ENCODE measurements around the gene GSPT1. TPM values are rescaled to one million over a fixed set of nuclear protein-coding genes. Genes with fewer than 3 reads are reported as not detected.

The GSPT1 gene
- polyA plus RNA-seq, 1 donor: 79.9 TPM

GRCh38 chr16:11913425-11914079 lies 2.2 kb downstream of the GSPT1 start:
- no peak for DNase-seq (ENCODE audit: low read depth)

DNA sequence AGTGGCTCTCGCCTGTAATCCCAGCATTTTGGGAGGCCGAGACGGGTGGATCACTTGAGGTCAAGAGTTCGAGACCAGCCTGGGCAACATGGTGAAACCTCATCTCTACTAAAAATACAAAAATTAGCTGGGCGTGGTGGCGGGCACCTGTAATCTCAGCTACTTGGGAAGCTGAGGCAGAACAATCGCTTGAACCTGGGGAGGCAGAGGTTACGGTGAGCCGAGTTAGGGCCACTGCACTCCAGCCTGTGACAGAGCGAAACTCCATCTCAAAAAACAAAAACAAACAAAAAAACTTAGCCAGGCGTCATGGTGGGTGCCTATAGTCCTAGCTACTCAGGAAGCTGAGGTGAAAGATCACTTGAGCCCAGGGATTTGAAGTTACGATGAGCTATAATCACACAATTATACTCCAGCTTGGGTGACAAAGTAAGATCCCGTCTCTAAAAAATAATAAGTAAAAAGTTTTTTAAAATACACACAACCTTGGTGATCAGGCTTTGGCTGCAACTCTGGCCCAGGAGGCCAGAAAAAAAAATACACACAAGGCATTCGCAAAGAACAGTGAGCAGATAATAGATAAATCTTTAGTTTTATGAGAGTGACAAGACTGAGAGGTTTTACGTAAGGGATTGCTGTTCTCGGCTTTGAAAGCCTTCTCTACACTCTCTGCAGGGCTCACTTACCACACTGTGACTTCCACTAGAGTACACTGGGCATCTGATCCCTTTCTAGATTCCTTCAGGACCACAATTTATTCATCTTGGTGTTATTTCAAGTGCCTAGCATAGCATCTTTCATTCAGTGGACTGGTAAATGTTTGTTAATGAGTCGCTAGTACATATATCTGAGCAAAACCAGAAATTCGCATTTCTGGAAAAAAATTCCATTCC lies 5.9 kb downstream of the GSPT1 start:
- DNase-seq (ENCODE audit: low read depth): no peak

DNA sequence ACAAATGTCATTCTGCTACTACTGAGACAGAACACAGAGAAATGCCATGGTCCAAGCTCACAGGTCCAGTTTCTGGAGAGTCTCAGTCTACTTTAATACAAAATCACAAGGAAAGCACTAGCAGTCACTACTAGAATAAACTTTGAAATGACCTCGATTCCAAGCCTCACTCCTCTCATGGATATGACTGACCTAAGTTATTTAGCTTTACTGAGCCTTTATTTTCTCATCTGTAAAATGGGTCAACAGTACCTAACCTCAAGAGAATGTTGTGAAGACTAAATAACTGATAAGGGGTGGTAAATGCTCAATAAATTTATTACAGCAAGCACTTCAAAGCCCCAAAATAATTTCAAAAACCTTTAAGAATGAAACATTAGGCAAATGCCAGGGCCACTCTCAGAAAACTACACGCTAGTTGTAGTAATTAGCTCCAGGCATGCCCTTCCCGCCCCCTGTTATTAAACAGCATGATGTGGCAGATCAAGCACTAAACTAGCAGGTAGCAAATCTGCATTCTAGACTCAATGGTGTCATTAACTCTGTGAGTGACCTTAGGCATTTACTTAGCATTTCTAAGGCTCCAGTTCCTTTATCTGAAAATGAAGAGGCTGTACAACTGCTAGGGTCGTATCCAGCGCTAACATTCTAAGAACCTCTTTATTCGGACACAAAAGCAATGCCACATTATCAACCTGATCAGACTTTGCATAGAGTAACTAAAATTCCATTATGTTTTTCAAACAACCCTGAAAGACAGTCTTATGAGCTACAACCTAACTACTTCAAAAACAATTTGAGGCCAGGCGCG lies 8.4 kb downstream of the GSPT1 start:
- no peak for DNase-seq (ENCODE audit: low read depth)

GRCh38 chr16:11903906-11904305 lies 11.8 kb downstream of the GSPT1 start:
- DNase-seq (ENCODE audit: low read depth): no peak

DNA sequence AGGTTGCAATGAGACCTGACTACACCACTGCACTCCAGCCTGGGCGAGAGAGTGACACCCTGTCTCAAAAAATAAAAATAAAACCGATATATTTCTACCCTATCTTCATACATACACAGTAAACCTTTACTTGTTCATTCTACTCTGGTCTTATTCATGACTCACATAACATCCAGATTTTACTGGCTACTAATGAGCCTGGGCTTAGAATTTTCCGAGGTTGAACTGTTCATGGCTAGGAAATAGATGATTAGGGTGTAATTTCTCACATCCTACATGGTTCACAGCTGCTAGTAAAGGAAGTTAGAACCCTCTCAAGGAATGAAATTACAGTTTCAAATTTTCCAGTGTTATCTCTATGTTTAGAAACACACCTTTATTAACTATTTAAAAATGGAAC lies 14.7 kb downstream of the GSPT1 start:
- DNase-seq (ENCODE audit: low read depth): no peak

GRCh38 chr16:11896486-11897176 lies 19.1 kb downstream of the GSPT1 start:
- DNase-seq (ENCODE audit: low read depth): no peak

- DNase-seq (ENCODE audit: low read depth): no peak
These were observed 22.2 kb downstream of the GSPT1 start for GRCh38 chr16:11893571-11893970.

DNA sequence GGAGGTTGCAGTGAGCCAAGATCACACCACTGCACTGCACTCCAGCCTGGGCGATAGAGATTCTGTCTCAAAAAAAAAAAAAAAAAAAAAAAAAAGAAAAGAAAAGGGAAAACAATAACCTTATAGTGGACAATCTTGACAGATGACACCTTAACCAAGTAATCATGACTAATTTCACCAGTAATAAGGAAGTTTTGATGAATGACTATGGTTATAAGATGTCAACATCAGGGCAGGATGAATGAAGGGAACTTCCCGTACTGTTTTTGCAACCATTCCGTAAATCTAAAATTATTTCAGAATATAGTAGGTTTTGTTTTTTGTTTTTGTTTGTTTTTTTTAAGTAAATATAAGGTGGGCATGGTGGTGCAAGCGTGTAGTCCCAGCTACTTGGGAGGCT lies 23.0 kb downstream of the GSPT1 start:
- no peak for DNase-seq (ENCODE audit: low read depth)

DNA sequence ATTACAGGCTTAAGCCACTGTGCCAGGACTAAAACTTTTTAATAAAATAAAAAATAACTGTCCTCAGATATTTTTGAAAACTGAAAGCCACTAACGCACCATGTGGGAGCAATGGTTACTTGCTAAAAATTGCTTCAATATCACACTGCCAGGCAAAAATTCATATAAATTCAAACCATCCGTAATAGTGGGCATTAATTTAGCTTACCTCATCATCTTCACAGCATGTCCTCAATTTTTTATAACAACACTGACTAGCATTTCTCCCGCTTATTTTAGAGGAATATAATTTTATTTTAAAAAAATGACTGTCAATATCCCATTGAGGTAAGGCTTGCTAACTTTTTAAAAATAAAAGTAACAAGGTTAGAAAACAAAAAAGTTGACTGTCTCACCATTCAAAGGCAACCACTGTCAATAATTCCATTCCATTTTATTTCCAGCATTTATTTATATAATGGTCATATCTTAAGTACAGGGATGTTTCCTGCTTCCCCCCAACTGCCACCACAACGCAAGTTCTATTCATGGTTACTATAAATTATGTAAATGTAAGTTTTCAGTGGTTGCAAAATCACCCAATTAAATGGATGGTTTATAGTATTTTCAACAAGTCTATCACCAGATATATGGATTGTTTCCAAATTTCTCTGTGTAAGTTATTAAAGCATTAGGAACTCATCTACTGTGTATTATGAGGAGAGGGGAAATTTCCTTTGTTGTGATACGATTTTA lies 25.4 kb downstream of the GSPT1 start:
- DNase-seq (ENCODE audit: low read depth): no peak

DNA sequence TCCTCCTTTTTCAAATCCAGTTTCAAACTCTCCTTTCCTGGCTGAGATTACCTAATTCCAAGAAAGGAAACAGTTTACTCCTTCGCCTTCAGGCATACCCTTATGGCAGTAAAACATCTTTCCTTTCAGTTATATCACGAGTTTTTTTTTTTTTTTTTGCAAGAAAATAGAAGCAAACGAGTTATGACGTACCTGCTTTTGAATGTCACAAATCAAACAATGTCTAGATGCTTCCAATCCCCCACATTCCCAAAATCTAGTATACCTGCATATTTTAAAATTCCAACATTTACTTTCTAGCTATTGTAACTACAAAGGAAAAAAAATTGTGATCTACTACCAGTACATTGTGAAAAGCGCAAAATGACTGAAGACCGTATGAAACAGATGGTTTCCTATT lies 28.9 kb downstream of the GSPT1 start:
- DNase-seq (ENCODE audit: low read depth): no peak

- no peak for DNase-seq (ENCODE audit: low read depth)
These were observed 31.7 kb downstream of the GSPT1 start for GRCh38 chr16:11884035-11884434.

DNA sequence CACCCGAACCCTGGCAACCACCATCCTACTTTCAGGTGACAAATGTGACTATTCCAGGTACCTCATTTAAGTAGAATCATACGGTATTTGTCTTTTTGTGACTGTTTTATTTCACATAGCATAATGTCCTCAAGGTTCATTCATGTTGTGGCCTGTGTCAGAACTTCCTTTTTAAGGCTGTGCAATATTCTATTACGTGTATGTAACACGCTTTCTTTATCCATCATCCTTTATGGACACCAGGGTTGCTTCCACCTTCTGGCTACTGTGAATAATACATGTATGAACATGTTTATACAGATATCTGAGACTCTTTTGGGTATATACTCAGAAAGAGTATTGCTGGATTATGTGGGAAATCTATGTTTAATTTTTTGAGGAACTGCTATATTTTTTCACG lies 35.7 kb downstream of the GSPT1 start:
- no peak for DNase-seq (ENCODE audit: low read depth)

DNA sequence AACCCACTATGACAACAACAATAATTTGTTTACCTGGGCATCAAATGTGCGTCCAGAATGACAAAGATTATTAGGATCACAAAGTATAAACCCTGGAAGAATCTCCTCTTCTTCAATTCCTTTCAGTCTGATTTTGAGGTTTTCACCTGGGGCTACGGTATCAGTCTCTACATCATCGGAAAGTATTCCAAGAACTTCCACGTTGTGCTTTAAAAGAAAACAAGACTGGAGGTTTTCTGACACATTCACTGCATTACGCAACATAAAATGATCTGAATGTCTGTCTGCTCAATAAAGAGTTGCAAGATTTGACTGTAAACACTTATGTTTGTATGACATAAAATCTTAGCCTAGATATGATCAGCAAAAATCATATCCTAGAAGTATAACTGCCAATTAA lies 38.4 kb downstream of the GSPT1 start:
- DNase-seq (ENCODE audit: low read depth): no peak

- DNase-seq (ENCODE audit: low read depth): no peak
These were observed 39.5 kb downstream of the GSPT1 start for GRCh38 chr16:11876306-11876705.

- no peak for DNase-seq (ENCODE audit: low read depth)
These were observed 40.0 kb downstream of the GSPT1 start for GRCh38 chr16:11875721-11876120.

GRCh38 chr16:11871193-11871592 lies 44.6 kb downstream of the GSPT1 start:
- no peak for DNase-seq (ENCODE audit: low read depth)

- no peak for DNase-seq (ENCODE audit: low read depth)
These were observed 45.4 kb downstream of the GSPT1 start for GRCh38 chr16:11870399-11870798.

DNA sequence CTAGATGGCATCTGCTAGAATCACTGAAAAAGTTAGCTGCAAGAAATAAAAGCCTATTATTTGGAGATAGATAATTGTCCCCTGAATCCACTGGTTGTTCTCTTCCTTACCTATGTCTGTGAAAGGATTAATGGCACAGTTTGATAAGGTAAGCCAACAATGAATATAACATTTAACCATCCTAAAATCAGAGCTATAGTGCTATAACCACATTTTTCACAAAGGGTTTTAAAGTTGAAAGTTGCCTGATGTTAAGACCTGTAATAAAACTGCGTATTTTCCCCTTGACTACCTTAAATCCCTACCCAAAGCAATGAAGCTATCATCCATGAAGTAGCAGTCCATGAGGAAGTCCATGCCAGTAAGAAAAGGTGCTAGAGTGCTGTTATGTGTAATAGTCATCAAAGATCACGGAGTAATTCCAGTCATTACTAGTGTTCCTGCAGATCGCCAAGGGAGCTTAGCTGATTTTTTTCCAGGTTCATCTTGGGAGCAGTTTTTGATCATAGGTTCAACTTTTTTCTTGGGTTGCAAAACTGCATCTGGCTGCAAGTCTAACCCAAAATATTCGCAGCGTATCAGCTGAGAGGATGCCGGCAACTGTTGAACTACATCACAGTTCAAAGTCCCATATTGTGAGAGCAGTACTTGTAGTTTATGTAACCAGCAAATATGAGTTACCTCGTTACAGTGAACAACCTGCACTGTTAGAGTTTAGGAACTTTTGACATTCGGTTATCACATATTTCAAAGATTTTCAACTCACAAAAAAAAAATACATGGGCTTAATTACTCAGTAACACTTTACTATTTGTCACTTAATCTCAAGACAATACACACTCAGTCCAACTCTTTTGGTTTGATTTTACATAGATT lies 46.2 kb downstream of the GSPT1 start:
- no peak for DNase-seq (ENCODE audit: low read depth)

GRCh38 chr16:11868412-11868980 lies 47.3 kb downstream of the GSPT1 start:
- DNase-seq (ENCODE audit: low read depth): no peak

DNA sequence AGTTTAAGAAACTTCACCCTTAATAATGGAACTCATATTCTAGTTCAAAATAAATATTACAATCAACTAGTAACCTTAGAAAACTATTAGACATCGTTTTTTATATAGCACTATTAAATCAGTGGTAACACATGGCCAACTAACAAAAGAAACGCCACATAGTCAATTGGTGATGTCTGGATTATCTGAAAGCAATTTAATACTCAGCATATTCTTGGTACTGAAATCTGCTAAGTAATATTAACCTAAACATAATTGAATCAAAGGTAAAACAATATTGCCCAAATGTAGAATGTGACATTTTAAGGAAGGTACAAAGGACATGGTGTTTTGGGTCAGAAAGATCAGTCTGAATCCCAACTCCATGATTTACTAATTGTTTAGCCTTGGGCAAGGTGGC lies 53.3 kb downstream of the GSPT1 start:
- no peak for DNase-seq (ENCODE audit: low read depth)

Measured in forelimb muscle (tissue), 1 donor.